HepG2 (cell line): Measurements from ENCODE around the gene HES2. TPM values are rescaled to one million over a fixed set of nuclear protein-coding genes. Genes with fewer than 3 reads are reported as not detected.

Source experiments
- ATAC-seq: fragments of 200-7000 bp; cut with Tn5 transposase; 3 replicates; pipeline ENCODE4 v1.9.1; 2020; ENCODE audit warnings: mild to moderate bottlenecking, moderate library complexity
- BruUV-seq: library from RNA; stranded (reverse); fragments of 400-500 nt; replicated peaks from 2 replicates; lab custom pipeline; 2021; lab: Mats Ljungman, UMichigan
- CTCF ChIA-PET: fragments of 300-600 bp; formaldehyde crosslinking; extraction: SDS; loops from one replicate; lab custom pipeline; 2021; ENCODE audit warnings: low total read pairs, inconsistent platforms, low intra/inter-chr PET ratio; lab: Yijun Ruan, JAX
- POLR2A ChIA-PET: fragments of 350-600 bp; sonication (Branson Sonifier 250); formaldehyde crosslinking; loops from one replicate; lab custom pipeline; 2020; ENCODE audit warnings: antibody characterized with exemption, inconsistent platforms; lab: Yijun Ruan, JAX
- DNase-seq: peaks from one replicate; pipeline ENCODE4 v3.0.0-alpha.2; 2015; ENCODE audit warnings: low spot score
- FAIRE-seq: peaks from 3 replicates; lab custom pipeline; 2011; peaks lifted over from hg19 to GRCh38; lab: Jason Lieb, UNC
- H2AFZ ChIP-seq: one replicate; pipeline ENCODE4 v1.6.1; 2011; ENCODE audit warnings: low read length, inconsistent platforms
- H3K27ac ChIP-seq: fragments of 300-600 bp; 3 replicates; pipeline ENCODE4 v1.8.0; 2011; ENCODE audit warnings: mixed run types, mild to moderate bottlenecking, mixed read lengths, low read length, inconsistent platforms; ENCODE audit not compliant: insufficient read depth; ENCODE audit errors: extremely low read length
- H3K27me3 ChIP-seq, 2 experiments: fragments of 200-600 bp in 1 of 2; 2 replicates in 1 of 2; 3 replicates in 1 of 2; pipeline versions ENCODE4 v1.6.0 to v1.8.0; 2011; ENCODE audit warnings: low read length in 2 of 2, mild to moderate bottlenecking in 2 of 2, moderate library complexity in 2 of 2, inconsistent platforms in 1 of 2; ENCODE audit not compliant: insufficient read depth in 2 of 2, control insufficient read depth in 1 of 2
- H3K36me3 ChIP-seq, 2 experiments: fragments of 200-600 bp in 1 of 2; replicated peaks in 1 of 2; 2 replicates in 1 of 2; 3 replicates in 1 of 2; pipeline versions ENCODE4 v1.5.1 to v1.8.0; 2011; ENCODE audit warnings: low read length in 2 of 2, inconsistent platforms in 1 of 2; ENCODE audit not compliant: insufficient read depth in 2 of 2, control insufficient read depth in 1 of 2
- H3K4me1 ChIP-seq: 2 replicates; pipeline ENCODE4 v1.5.1; 2012; ENCODE audit warnings: low read length, inconsistent platforms; ENCODE audit not compliant: insufficient read depth
- H3K4me2 ChIP-seq: 2 replicates; pipeline ENCODE4 v1.6.0; 2011; ENCODE audit warnings: low read depth, low read length, inconsistent platforms
- H3K4me3 ChIP-seq, 3 experiments: fragments of 200-600 bp in 1 of 3; sonication (generic), shearing (Covaris generic) in 1 of 3; replicated peaks in 1 of 3; 2 replicates each; pipeline ENCODE4 v1.5.1; 2011 to 2016; ENCODE audit warnings: low read length in 3 of 3, inconsistent platforms in 2 of 3, low read depth in 2 of 3, mild to moderate bottlenecking in 2 of 3, control low read depth in 1 of 3, mixed read lengths in 1 of 3; ENCODE audit not compliant: insufficient read depth in 1 of 3
- H3K79me2 ChIP-seq: one replicate; pipeline ENCODE4 v1.6.1; 2011; ENCODE audit warnings: low read length, inconsistent platforms; ENCODE audit not compliant: insufficient read depth
- H3K9ac ChIP-seq: 2 replicates; pipeline ENCODE4 v1.6.0; 2011; ENCODE audit warnings: mild to moderate bottlenecking, low read depth, low read length, inconsistent platforms; ENCODE audit not compliant: insufficient read depth
- H3K9me3 ChIP-seq: 2 replicates; pipeline ENCODE4 v1.5.1; 2012; ENCODE audit warnings: mild to moderate bottlenecking, low read length
- H4K20me1 ChIP-seq: 2 replicates; pipeline ENCODE4 v1.6.0; 2011; ENCODE audit warnings: inconsistent platforms, mild to moderate bottlenecking, low read length, moderate library complexity; ENCODE audit not compliant: insufficient read depth
- ARNT2 ChIP-seq: sonication (generic); formaldehyde crosslinking; IDR thresholded peaks from 2 replicates; pipeline ENCODE4 v1.8.0; 2022; ENCODE audit warnings: mild to moderate bottlenecking, low read depth, missing genetic modification reagents, moderate library complexity
- ATM ChIP-seq: fragments of 450-650 bp; IDR thresholded peaks from 2 replicates; pipeline ENCODE4 v1.7.1; 2017; ENCODE audit warnings: mild to moderate bottlenecking, borderline replicate concordance
- BRD4 ChIP-seq: sonication (generic); formaldehyde crosslinking; IDR thresholded peaks from 2 replicates; pipeline ENCODE4 v1.4.0; 2020; ENCODE audit warnings: missing genetic modification reagents
- CTCF ChIP-seq: sonication (generic); formaldehyde crosslinking; IDR thresholded peaks from 2 replicates; pipeline ENCODE4 v1.5.0; 2020; ENCODE audit warnings: mild to moderate bottlenecking, missing genetic modification reagents, moderate library complexity
- ETV5 ChIP-seq: IDR thresholded peaks from 2 replicates; pipeline ENCODE4 v1.6.1; 2018; ENCODE audit warnings: missing biosample characterization, missing genetic modification reagents, inconsistent platforms, borderline replicate concordance
- MYPOP ChIP-seq: sonication (generic); formaldehyde crosslinking; IDR thresholded peaks from 2 replicates; pipeline ENCODE4 v1.8.1; 2023; ENCODE audit warnings: mild to moderate bottlenecking, moderate library complexity, missing genetic modification reagents
- PATZ1 ChIP-seq: sonication (generic); formaldehyde crosslinking; IDR thresholded peaks from 2 replicates; pipeline ENCODE4 v1.4.0; 2020; ENCODE audit warnings: missing genetic modification reagents
- RAD21 ChIP-seq: fragments of 450-650 bp; formaldehyde crosslinking; IDR thresholded peaks from 2 replicates; pipeline ENCODE4 v1.5.0; 2020; ENCODE audit warnings: mild to moderate bottlenecking
- STAG1 ChIP-seq: sonication (generic); formaldehyde crosslinking; IDR thresholded peaks from 2 replicates; pipeline ENCODE4 v1.4.0; 2020; ENCODE audit warnings: missing genetic modification reagents
- ZEB1 ChIP-seq: IDR thresholded peaks from 2 replicates; pipeline ENCODE4 v1.6.1; 2012; ENCODE audit warnings: mild to moderate bottlenecking, low read depth, inconsistent platforms; ENCODE audit not compliant: insufficient replicate concordance
- ZNF142 ChIP-seq: sonication (generic); formaldehyde crosslinking; IDR thresholded peaks from 2 replicates; pipeline ENCODE4 v1.4.0; 2020; ENCODE audit warnings: missing genetic modification reagents
- ZNF607 ChIP-seq: sonication (generic); formaldehyde crosslinking; IDR thresholded peaks from 2 replicates; pipeline ENCODE4 v1.5.1; 2020; ENCODE audit warnings: missing genetic modification reagents, mild to moderate bottlenecking, borderline replicate concordance
- WGBS: methylation state at CpG from one replicate; pipeline ENCODE4 v1.1.6; 2017; ENCODE audit warnings: low lambda C conversion rate; 5-methylcytosine and 5-hydroxymethylcytosine counted together
- in situ Hi-C: cut with HindIII; loops from 2 replicates; pipeline ENCODE4 v1.10.0; 2017; ENCODE audit warnings: low pct_unique_long_range_greater_than_20kb; ENCODE audit not compliant: extremely low pct_ligation_motif_present
- intact Hi-C: fragments of 100-400 bp; cut with micrococcal nuclease; formaldehyde crosslinking; loops from one replicate; pipeline ENCODE4 v1.10.0; 2022; ENCODE audit not compliant: unreplicated experiment
- polyA plus RNA-seq, 8 experiments: library from polyadenylated mRNA; depleted of rRNA in 3 of 8; stranded (reverse) in 7 of 8; unstranded in 1 of 8; fragments of >200 nt; fragmentation: Illumina TruSeq in 4 of 8; extraction: Trizol in 4 of 8; gene quantifications; 2 replicates each; pipeline versions ENCODE4 v1.2.1 to v1.2.3, GENCODE V29; 2011 to 2016; ENCODE audit warnings: low read depth in 4 of 8, missing spikeins in 1 of 8, mixed read lengths in 1 of 8; ENCODE audit not compliant: insufficient read depth in 1 of 8
- total RNA-seq, 5 experiments: library from RNA; depleted of rRNA; stranded (reverse); fragments of >200 nt; fragmentation: Illumina TruSeq; extraction: Trizol; gene quantifications; 2 replicates each; pipeline ENCODE4 v1.2.3, GENCODE V29; 2016; ENCODE audit warnings: low read depth in 1 of 5

Gene HES2
- total and polyA plus RNA-seq, 2 of the 13 experiments (the other 11 are each of a cell fraction or from before 2014, with no cell fraction given): 0.11 to 0.17 TPM

- POLR2A ChIA-PET: interaction anchor here (0.7 to 1.7 kb wide), 6 partner anchors 9 to 181 kb away, joined by 3 to 4 read pairs (median 3); no protein-coding TSS in a partner anchor
- H3K4me3 ChIP-seq: peak overlapping the region in 1 of 3 experiments; percentile 46; a peak in 1 of 6 replicates
- TF ChIP-seq ATM (no peak), ZEB1 (peak; percentile 95), ZNF142 (CRISPR knock-in tag) (no peak), ZNF607 (CRISPR knock-in tag) (no peak), CTCF (CRISPR knock-in tag) (peak; percentile 93), PATZ1 (0 out of 2 replicates have a peak, but pooled peaks have one; percentile 20), ARNT2 (CRISPR knock-in tag) (no peak), ETV5 (CRISPR knock-in tag) (peak; percentile 28; the same call in 1 of the 2 replicates), MYPOP (CRISPR knock-in tag) (0 out of 2 replicates have a peak, but pooled peaks have one; percentile 53), STAG1 (peak; percentile 58), RAD21 (peak; percentile 63), BRD4 (no peak)
Observed at GRCh38 chr1:6423321-6423999, 3.7 kb upstream of the HES2 start.

More at GRCh38 chr1:6423321-6423999, 3.7 kb upstream of the HES2 start:
- CTCF ChIA-PET: interaction anchor here (1.6 kb wide), 1 partner anchor 14 kb away, joined by 12 read pairs; no protein-coding TSS in a partner anchor
- Histone ChIP-seq H3K27ac (no peak overlapping the region), H3K4me2 (peak overlapping the region; percentile 52), H3K9ac (no peak overlapping the region), H3K36me3 (no peaks in the 10 kb centered on the region), H3K79me2 (no peaks in the 10 kb centered on the region), H4K20me1 (no peaks in the 10 kb centered on the region; the same call in 1 of the 2 replicates), H3K27me3 (peaks cover 41 to 90% of the 10 kb centered on the region in 2 experiments), H3K9me3 (no peaks in the 10 kb centered on the region), H2AFZ (no peak overlapping the region), H3K4me1 (peaks cover 43% of the 10 kb centered on the region)
- FAIRE-seq: peak; percentile 44
- in situ Hi-C loops: no loop called here
- BruUV-seq: no TSS peak
- 13% methylated on average over 6 of the region's 24 CpGs for WGBS
- intact Hi-C loops: no loop called here
- ATAC-seq: peak; percentile 75
- no peak for DNase-seq
